Measurements from ENCODE around the gene ZFAND2A. TPM values are rescaled to one million over a fixed set of nuclear protein-coding genes. Genes with fewer than 3 reads are reported as not detected.

Gene ZFAND2A
- total RNA-seq, 1 donor from 2014 or later: 13.3 TPM

GRCh38 chr7:1170741-1171501 lies 10.9 kb upstream of the ZFAND2A start:
- no peaks in the 10 kb centered on the region for H3K9me3 ChIP-seq (ENCODE audit: low read depth)
- Mint-ChIP-seq H3K36me3 (no peaks in the 10 kb centered on the region), H3K4me1 (no peaks in the 10 kb centered on the region), H3K27ac (no peak overlapping the region), H3K4me3 (no peak overlapping the region), H3K27me3 (ENCODE audit: insufficient read depth, low read depth) (peaks cover 6% of the 10 kb centered on the region), H3K9me3 (no peaks in the 10 kb centered on the region)
- DNase-seq (ENCODE audit: low spot score): no peak
- no peaks in the 10 kb centered on the region for H3K4me1 ChIP-seq
- H3K36me3 ChIP-seq: no peaks in the 10 kb centered on the region
- H3K9ac ChIP-seq: no peak overlapping the region
- no peak overlapping the region for H3K4me2 ChIP-seq
- H4K20me1 ChIP-seq (ENCODE audit: low read depth): no peaks in the 10 kb centered on the region
- no peaks in the 10 kb centered on the region for H3K79me2 ChIP-seq (ENCODE audit: low read depth)
- no peak for TF ChIP-seq EZH2phosphoT487 (IDR thresholded peaks at IDR 0.05)
- TF ChIP-seq EZH2 (IDR thresholded peaks at IDR 0.05): no peak
- TF ChIP-seq, protein P1, sequence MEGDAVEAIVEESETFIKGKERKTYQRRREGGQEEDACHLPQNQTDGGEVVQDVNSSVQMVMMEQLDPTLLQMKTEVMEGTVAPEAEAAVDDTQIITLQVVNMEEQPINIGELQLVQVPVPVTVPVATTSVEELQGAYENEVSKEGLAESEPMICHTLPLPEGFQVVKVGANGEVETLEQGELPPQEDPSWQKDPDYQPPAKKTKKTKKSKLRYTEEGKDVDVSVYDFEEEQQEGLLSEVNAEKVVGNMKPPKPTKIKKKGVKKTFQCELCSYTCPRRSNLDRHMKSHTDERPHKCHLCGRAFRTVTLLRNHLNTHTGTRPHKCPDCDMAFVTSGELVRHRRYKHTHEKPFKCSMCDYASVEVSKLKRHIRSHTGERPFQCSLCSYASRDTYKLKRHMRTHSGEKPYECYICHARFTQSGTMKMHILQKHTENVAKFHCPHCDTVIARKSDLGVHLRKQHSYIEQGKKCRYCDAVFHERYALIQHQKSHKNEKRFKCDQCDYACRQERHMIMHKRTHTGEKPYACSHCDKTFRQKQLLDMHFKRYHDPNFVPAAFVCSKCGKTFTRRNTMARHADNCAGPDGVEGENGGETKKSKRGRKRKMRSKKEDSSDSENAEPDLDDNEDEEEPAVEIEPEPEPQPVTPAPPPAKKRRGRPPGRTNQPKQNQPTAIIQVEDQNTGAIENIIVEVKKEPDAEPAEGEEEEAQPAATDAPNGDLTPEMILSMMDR (IDR thresholded peaks at IDR 0.05): no peak
- H3F3A ChIP-seq (ENCODE audit: low read depth): no peaks in the 10 kb centered on the region
- no peak overlapping the region for H2AFZ ChIP-seq (replicated peaks)
- no peak overlapping the region for H3K4me3 ChIP-seq
- H3K27me3 ChIP-seq: no peaks in the 10 kb centered on the region
- no peak overlapping the region for H3K27ac ChIP-seq

- Histone ChIP-seq H3K27me3 (no peaks in the 10 kb centered on the region), H3K4me2 (no peak overlapping the region), H3K9me3 (ENCODE audit: low read depth) (no peaks in the 10 kb centered on the region), H3K4me3 (no peak overlapping the region), H3K79me2 (ENCODE audit: low read depth) (no peaks in the 10 kb centered on the region), H3K9ac (no peak overlapping the region), H3K4me1 (no peaks in the 10 kb centered on the region), H4K20me1 (ENCODE audit: low read depth) (no peaks in the 10 kb centered on the region), H3K27ac (no peak overlapping the region), H2AFZ (replicated peaks) (peak overlapping the region; percentile 68), H3K36me3 (no peaks in the 10 kb centered on the region), H3F3A (ENCODE audit: low read depth) (no peaks in the 10 kb centered on the region)
- Mint-ChIP-seq H3K36me3 (no peaks in the 10 kb centered on the region), H3K27me3 (ENCODE audit: insufficient read depth, low read depth) (peaks cover 2% of the 10 kb centered on the region), H3K27ac (no peak overlapping the region), H3K4me1 (no peaks in the 10 kb centered on the region), H3K4me3 (no peak overlapping the region), H3K9me3 (no peaks in the 10 kb centered on the region)
- DNase-seq (ENCODE audit: low spot score): peak; percentile 75
- TF ChIP-seq, protein P1 (IDR thresholded peaks at IDR 0.05): peak; percentile 62
- TF ChIP-seq EZH2 (IDR thresholded peaks at IDR 0.05): no peak
- TF ChIP-seq EZH2phosphoT487 (IDR thresholded peaks at IDR 0.05): no peak
Observed at GRCh38 chr7:1169409-1170368, 9.7 kb upstream of the ZFAND2A start.

- Mint-ChIP-seq H3K36me3 (peaks cover 2% of the 10 kb centered on the region), H3K27ac (no peak overlapping the region), H3K4me1 (no peaks in the 10 kb centered on the region), H3K9me3 (no peaks in the 10 kb centered on the region), H3K27me3 (ENCODE audit: insufficient read depth, low read depth) (peaks cover 2% of the 10 kb centered on the region), H3K4me3 (no peak overlapping the region)
- Histone ChIP-seq H3K4me2 (no peak overlapping the region), H3K79me2 (ENCODE audit: low read depth) (no peaks in the 10 kb centered on the region), H3K27ac (no peak overlapping the region), H4K20me1 (ENCODE audit: low read depth) (no peaks in the 10 kb centered on the region), H3F3A (ENCODE audit: low read depth) (no peaks in the 10 kb centered on the region), H3K27me3 (no peaks in the 10 kb centered on the region), H3K36me3 (no peaks in the 10 kb centered on the region), H3K9me3 (ENCODE audit: low read depth) (no peaks in the 10 kb centered on the region), H3K4me1 (no peaks in the 10 kb centered on the region), H2AFZ (replicated peaks) (no peak overlapping the region), H3K4me3 (no peak overlapping the region), H3K9ac (no peak overlapping the region)
- DNase-seq (ENCODE audit: low spot score): no peak
- TF ChIP-seq, protein P1 (IDR thresholded peaks at IDR 0.05): no peak
- no peak for TF ChIP-seq EZH2 (IDR thresholded peaks at IDR 0.05)
- no peak for TF ChIP-seq EZH2phosphoT487 (IDR thresholded peaks at IDR 0.05)
Observed at GRCh38 chr7:1168422-1168821, 8.4 kb upstream of the ZFAND2A start.

All from neural progenitor cell (in vitro differentiated cells).